Thyroid gland (tissue), 4 donors: Measurements from ENCODE around the gene CARD11. TPM values are rescaled to one million over a fixed set of nuclear protein-coding genes. Genes with fewer than 3 reads are reported as not detected.

Experiments
- DNase-seq, 2 donors: peaks; one replicate each; pipeline ENCODE4 v3.0.0-alpha.2; 2019
- H3K27ac ChIP-seq, 3 donors: fragments of 200-600 bp; sonication (generic); 1 replicate in 2 of 3; 2 replicates in 1 of 3; pipeline ENCODE4 v1.5.1; 2016 to 2019; ENCODE audit warnings: mild to moderate bottlenecking in 1 of 3, moderate library complexity in 1 of 3
- H3K27me3 ChIP-seq: fragments of 200-600 bp; sonication (generic); one replicate; pipeline ENCODE4 v1.5.1; 2019
- H3K36me3 ChIP-seq, 2 donors: fragments of 200-600 bp; sonication (generic); one replicate each; pipeline ENCODE4 v1.5.1; 2016 to 2019
- H3K4me1 ChIP-seq, 2 donors: fragments of 200-600 bp; sonication (generic); one replicate each; pipeline ENCODE4 v1.5.1; 2017 to 2019
- H3K4me3 ChIP-seq, 3 donors: fragments of 200-600 bp; sonication (generic); replicated peaks in 1 of 3; 1 replicate in 2 of 3; 2 replicates in 1 of 3; pipeline ENCODE4 v1.5.1; 2016; ENCODE audit warnings: mild to moderate bottlenecking in 1 of 3
- H3K9me3 ChIP-seq: fragments of 200-600 bp; sonication (generic); one replicate; pipeline ENCODE4 v1.5.1; 2017
- CTCF ChIP-seq, 6 experiments: fragments of 200-600 bp in 3 of 6; fragments of 450-650 bp in 3 of 6; sonication (generic) in 3 of 6; IDR thresholded peaks; one replicate each; pipeline ENCODE4 v1.5.1; 2016 to 2019; ENCODE audit warnings: antibody characterized with exemption in 6 of 6, mild to moderate bottlenecking in 2 of 6, inconsistent platforms in 1 of 6, moderate library complexity in 1 of 6
- POLR2A ChIP-seq, 2 donors: fragments of 450-650 bp; IDR thresholded peaks; one replicate each; pipeline ENCODE4 v1.6.1; 2017; ENCODE audit warnings: antibody characterized with exemption in 2 of 2, mild to moderate bottlenecking in 2 of 2, moderate library complexity in 1 of 2
- WGBS, 2 donors: methylation state at CpG; one replicate each; pipeline ENCODE4 v1.1.5; 2017; 5-methylcytosine and 5-hydroxymethylcytosine counted together
- intact Hi-C: fragments of 100-400 bp; cut with DNase I; formaldehyde crosslinking; loops from one replicate; pipeline ENCODE4 v1.15.1; 2023
- total RNA-seq, 4 donors: library from RNA; depleted of rRNA; stranded (reverse); fragments of >200 nt; gene quantifications; one replicate each; pipeline ENCODE4 v1.2.3, GENCODE V29; 2016

Gene CARD11
- total RNA-seq, 4 donors from 2014 or later, result 0.45 to 7.7 (median 1.9) TPM

GRCh38 chr7:2884161-2884560 is 159.5 kb downstream of the CARD11 start:
- Histone ChIP-seq H3K27ac (no peak overlapping the region), H3K27me3 (no peaks in the 10 kb centered on the region), H3K36me3 (no peaks in the 10 kb centered on the region), H3K4me3 (no peak overlapping the region), H3K9me3 (no peaks in the 10 kb centered on the region), H3K4me1 (no peaks in the 10 kb centered on the region)
- TF ChIP-seq CTCF (IDR thresholded peaks at IDR 0.05) (no peak), POLR2A (IDR thresholded peaks at IDR 0.05) (no peak)
- intact Hi-C loops, result no loop called here
- no peak for DNase-seq
- WGBS, 2 donors, result 80 to 81% methylated on average over 9 of the region's 9 CpGs

- intact Hi-C loops, result no loop called here
- WGBS, 2 donors, result 85 to 100% methylated on average over 6 to 15 of the region's 17 CpGs
- Histone ChIP-seq H3K4me3 (no peak overlapping the region), H3K27me3 (no peaks in the 10 kb centered on the region), H3K4me1 (no peaks in the 10 kb centered on the region), H3K9me3 (no peaks in the 10 kb centered on the region), H3K27ac (no peak overlapping the region), H3K36me3 (no peaks in the 10 kb centered on the region)
- TF ChIP-seq POLR2A (IDR thresholded peaks at IDR 0.05) (no peak), CTCF (IDR thresholded peaks at IDR 0.05) (no peak)
- DNase-seq, result no peak
Measured at GRCh38 chr7:2883101-2883500, 160.6 kb downstream of the CARD11 start.

- intact Hi-C loops, result no loop called here
- no peak for DNase-seq
- WGBS, 2 donors, result 70 to 86% methylated on average over 7 to 8 of the region's 10 CpGs
Measured at GRCh38 chr7:2882111-2882510, 161.6 kb downstream of the CARD11 start.

GRCh38 chr7:2880874-2881533 is 162.7 kb downstream of the CARD11 start:
- TF ChIP-seq POLR2A (IDR thresholded peaks at IDR 0.05), result no peak
- TF ChIP-seq CTCF (IDR thresholded peaks at IDR 0.05), result no peak
- intact Hi-C loops, result no loop called here
- 69% methylated on average over 17 to 18 of the region's 18 CpGs for WGBS, 2 donors
- no peak for DNase-seq
- Histone ChIP-seq H3K4me1 (no peaks in the 10 kb centered on the region), H3K36me3 (no peaks in the 10 kb centered on the region), H3K9me3 (no peaks in the 10 kb centered on the region), H3K4me3 (no peak overlapping the region), H3K27ac (no peak overlapping the region), H3K27me3 (no peaks in the 10 kb centered on the region)

More at GRCh38 chr7:2882111-2882510, 161.6 kb downstream of the CARD11 start:
- Histone ChIP-seq H3K9me3 (no peaks in the 10 kb centered on the region), H3K36me3 (no peaks in the 10 kb centered on the region), H3K4me3 (no peak overlapping the region), H3K4me1 (no peaks in the 10 kb centered on the region), H3K27ac (no peak overlapping the region), H3K27me3 (no peaks in the 10 kb centered on the region)
- no peak for TF ChIP-seq CTCF (IDR thresholded peaks at IDR 0.05)
- no peak for TF ChIP-seq POLR2A (IDR thresholded peaks at IDR 0.05)

- intact Hi-C loops, result no loop called here
- TF ChIP-seq POLR2A (IDR thresholded peaks at IDR 0.05) (no peak), CTCF (IDR thresholded peaks at IDR 0.05) (no peak)
- no peaks in the 10 kb centered on the region for H3K9me3 ChIP-seq
- no peak overlapping the region for H3K27ac ChIP-seq
- no peak for DNase-seq
- no peaks in the 10 kb centered on the region for H3K36me3 ChIP-seq
- WGBS, 2 donors, result 68 to 78% methylated on average over 8 of the region's 8 CpGs
- H3K4me1 ChIP-seq, result no peaks in the 10 kb centered on the region
- H3K4me3 ChIP-seq, result no peak overlapping the region
- H3K27me3 ChIP-seq, result no peaks in the 10 kb centered on the region
Measured at GRCh38 chr7:2880051-2880450, 163.6 kb downstream of the CARD11 start.
